K562 (cell line): Measurements from ENCODE around the gene SLC12A3. TPM values are rescaled to one million over a fixed set of nuclear protein-coding genes. Genes with fewer than 3 reads are reported as not detected.
A peak's percentile ranks its signal among the peaks of the same experiment; 100 is the strongest.

Experiments used
- ATAC-seq: fragments of 200-7000 bp; cut with Tn5 transposase; 3 replicates; pipeline ENCODE4 v1.9.1; 2020; ENCODE audit warnings: moderate library complexity
- BruUV-seq: library from RNA; stranded (reverse); fragments of 400-500 nt; replicated peaks from 2 replicates; lab custom pipeline; 2021; lab: Mats Ljungman, UMichigan
- CTCF ChIA-PET: fragments of 300-600 bp; formaldehyde crosslinking; extraction: SDS; loops from one replicate; lab custom pipeline; 2021; ENCODE audit warnings: low intra/inter-chr PET ratio; lab: Yijun Ruan, JAX
- POLR2A ChIA-PET: fragments of 300-600, 350-650 bp; sonication (Branson Sonifier 250); formaldehyde crosslinking; extraction: SDS; loops from one replicate; lab custom pipeline; 2021; ENCODE audit warnings: antibody characterized with exemption, inconsistent platforms; lab: Yijun Ruan, JAX
- DNase-seq, 4 experiments: peaks; one replicate each; pipeline versions ENCODE4 v3.0.0 to v3.0.0-alpha.2; 2011 to 2018; ENCODE audit warnings: low spot score in 3 of 4, mixed read lengths in 3 of 4; ENCODE audit errors: extremely low read depth in 1 of 4
- FAIRE-seq: peaks from 2 replicates; lab custom pipeline; 2011; peaks lifted over from hg19 to GRCh38; lab: Jason Lieb, UNC
- H2AFZ ChIP-seq: 2 replicates; pipeline ENCODE4 v1.6.0; 2011; ENCODE audit warnings: low read depth, low read length, control low read depth, inconsistent platforms
- H3K27ac ChIP-seq: fragments of 200-600 bp; 3 replicates; pipeline ENCODE4 v1.8.0; 2011; ENCODE audit warnings: low read depth, mild to moderate bottlenecking, control low read depth, inconsistent platforms, low read length, moderate library complexity, mixed read lengths; ENCODE audit errors: extremely low read depth
- H3K27me3 ChIP-seq, 2 experiments: fragments of 300-600 bp in 1 of 2; 2 replicates in 1 of 2; 3 replicates in 1 of 2; pipeline versions ENCODE4 v1.6.0 to v1.8.0; 2011; ENCODE audit warnings: inconsistent platforms in 2 of 2, low read length in 2 of 2, mild to moderate bottlenecking in 1 of 2, mixed read lengths in 1 of 2, moderate library complexity in 1 of 2; ENCODE audit not compliant: control insufficient read depth in 2 of 2, insufficient read depth in 2 of 2
- H3K36me3 ChIP-seq: fragments of 300-600 bp; 3 replicates; pipeline ENCODE4 v1.8.0; 2011; ENCODE audit warnings: mild to moderate bottlenecking, low read length, inconsistent platforms; ENCODE audit not compliant: control insufficient read depth, insufficient read depth
- H3K4me1 ChIP-seq, 2 experiments: fragments of 200-600 bp in 1 of 2; replicated peaks in 1 of 2; 2 replicates in 1 of 2; 3 replicates in 1 of 2; pipeline versions ENCODE4 v1.5.1 to v1.8.0; 2011; ENCODE audit warnings: inconsistent platforms in 2 of 2, low read length in 2 of 2, mild to moderate bottlenecking in 1 of 2, mixed read lengths in 1 of 2, moderate library complexity in 1 of 2; ENCODE audit not compliant: control insufficient read depth in 2 of 2, insufficient read depth in 2 of 2
- H3K4me2 ChIP-seq: 2 replicates; pipeline ENCODE4 v1.6.1; 2011; ENCODE audit warnings: low read length, control low read depth, inconsistent platforms, mixed read lengths; ENCODE audit not compliant: insufficient read depth
- H3K4me3 ChIP-seq: fragments of 200-600 bp; sonication (generic), shearing (Covaris generic); 2 replicates; pipeline ENCODE4 v1.5.1; 2016; ENCODE audit warnings: control low read depth, inconsistent platforms
- H3K79me2 ChIP-seq: fragments of 200-600 bp; 3 replicates; pipeline ENCODE4 v1.8.0; 2011; ENCODE audit warnings: low read length, inconsistent platforms; ENCODE audit not compliant: control insufficient read depth, insufficient read depth
- H3K9ac ChIP-seq, 2 experiments: 2 replicates each; pipeline versions ENCODE4 v1.6.0 to v1.6.1; 2011; ENCODE audit warnings: low read depth in 2 of 2, low read length in 2 of 2, control low read depth in 1 of 2, inconsistent platforms in 1 of 2, mild to moderate bottlenecking in 1 of 2, mixed read lengths in 1 of 2; ENCODE audit not compliant: insufficient read depth in 1 of 2
- H3K9me1 ChIP-seq: one replicate; pipeline ENCODE4 v1.6.0; 2011; ENCODE audit warnings: inconsistent platforms, mild to moderate bottlenecking, low read length, moderate library complexity; ENCODE audit not compliant: control insufficient read depth, insufficient read depth
- H3K9me3 ChIP-seq: replicated peaks from 2 replicates; pipeline ENCODE4 v1.5.1; 2011; ENCODE audit warnings: low read depth, low read length, inconsistent platforms; ENCODE audit not compliant: control insufficient read depth, insufficient read depth
- H4K20me1 ChIP-seq: replicated peaks from 2 replicates; pipeline ENCODE4 v1.6.1; 2011; ENCODE audit warnings: low read length, inconsistent platforms, mixed read lengths; ENCODE audit not compliant: control insufficient read depth, insufficient read depth
- POLR2AphosphoS2 ChIP-seq: IDR thresholded peaks from 2 replicates; pipeline ENCODE4 v1.6.1; 2012; ENCODE audit warnings: low read length, improper control_type of control experiment
- RUNX1 ChIP-seq: sonication (generic); IDR thresholded peaks from 2 replicates; pipeline ENCODE4 v1.6.1; 2016; ENCODE audit warnings: antibody characterized with exemption, low read depth
- ZNF655 ChIP-seq: fragments of 250-450 bp; sonication (Bioruptor Pico); IDR thresholded peaks from 2 replicates; pipeline ENCODE4 v1.5.0; 2021
- WGBS: fragments of 100-300 bp; shearing (Covaris generic); methylation state at CpG from one replicate; pipeline ENCODE4 v1.1.6; 2016; ENCODE audit warnings: low coverage, mixed read lengths; ENCODE audit not compliant: insufficient coverage; ENCODE audit errors: missing lambda C conversion rate; 5-methylcytosine and 5-hydroxymethylcytosine counted together
- in situ Hi-C: fragments of 300-500 bp; cut with MboI; formaldehyde crosslinking; loops from 4 replicates; pipeline ENCODE4 v1.15.0; 2018; ENCODE audit warnings: inconsistent platforms, mixed read lengths
- intact Hi-C: fragments of 100-400 bp; cut with micrococcal nuclease; formaldehyde crosslinking; loops from 2 replicates; pipeline ENCODE4 v1.14.2; 2022
- polyA plus RNA-seq, 8 experiments: library from polyadenylated mRNA; depleted of rRNA in 4 of 8; stranded (reverse) in 5 of 8; unstranded in 3 of 8; fragments of >200 nt; fragmentation: Nextera tagmentation in 2 of 8; fragmentation: Illumina TruSeq in 1 of 8; extraction: Ambion mirVana in 2 of 8; extraction: Trizol in 1 of 8; gene quantifications; 2 replicates each; pipeline versions ENCODE4 v1.2.1 to v1.2.3, GENCODE V29; 2011 to 2014; ENCODE audit warnings: inconsistent platforms in 1 of 8, missing spikeins in 1 of 8
- total RNA-seq, 7 experiments: library from RNA; depleted of rRNA in 6 of 7; stranded (reverse); fragments of >200 nt in 6 of 7; fragmentation: Illumina TruSeq in 2 of 7; extraction: Trizol in 2 of 7; gene quantifications; 2 replicates each; pipeline versions ENCODE4 v1.2.1 to v1.2.3, GENCODE V29; 2011 to 2021; ENCODE audit warnings: low replicate concordance in 1 of 7
- TF ChIP-seq, protein P1 (sequence below), 3 experiments: IDR thresholded peaks in 2 of 3; conservative IDR thresholded peaks in 1 of 3; 2 replicates each; pipeline ENCODE4 v1.5.1; 2011 to 2012; ENCODE audit warnings: low read length in 3 of 3, mild to moderate bottlenecking in 3 of 3, control low read depth in 2 of 3, improper control_type of control experiment in 1 of 3, inconsistent platforms in 1 of 3, low read depth in 1 of 3, mixed read lengths in 1 of 3, moderate library complexity in 1 of 3; ENCODE audit not compliant: insufficient read depth in 2 of 3

The SLC12A3 gene
- total and polyA plus RNA-seq, 9 of the 15 experiments (the other 6 are each of a cell fraction or from before 2014, with no cell fraction given), result not detected

DNA sequence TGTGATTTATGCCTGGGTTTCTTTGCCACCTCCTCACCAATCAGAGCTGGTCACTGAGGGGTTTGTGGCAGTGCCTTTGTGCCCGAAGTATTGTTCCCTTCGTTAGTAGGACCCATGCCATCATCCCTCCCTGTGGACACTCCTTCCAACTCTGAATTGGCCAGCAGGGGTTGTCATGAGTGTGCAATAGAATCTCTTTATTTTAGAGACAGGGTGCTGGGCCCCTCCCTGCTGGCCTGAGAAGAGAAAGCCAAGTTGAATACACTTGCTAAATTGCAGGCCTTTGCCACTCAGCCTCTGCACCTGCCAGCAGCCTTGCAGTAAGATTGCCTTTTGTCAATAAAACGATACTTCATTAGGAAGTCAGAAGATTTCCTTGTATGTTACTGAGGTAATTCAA is 40.7 kb upstream of the SLC12A3 start:
- no peaks in the 10 kb centered on the region for H3K79me2 ChIP-seq
- no peaks in the 10 kb centered on the region for H4K20me1 ChIP-seq
- no peaks in the 10 kb centered on the region for H3K4me1 ChIP-seq
- in situ Hi-C loops, result no loop called here
- FAIRE-seq (no peak), DNase-seq (peak in 2 of 4 experiments; percentile 19 to 25), ATAC-seq (peak; percentile 72; the same call in 2 of the 3 replicates)
- H3K36me3 ChIP-seq, result peaks cover 71% of the 10 kb centered on the region; the same call in 2 of the 3 replicates
- H3K4me3 ChIP-seq, result no peak overlapping the region
- 81% methylated on average over 3 of the region's 3 CpGs for WGBS
- intact Hi-C loops, result no loop called here
- TF ChIP-seq, protein P1, sequence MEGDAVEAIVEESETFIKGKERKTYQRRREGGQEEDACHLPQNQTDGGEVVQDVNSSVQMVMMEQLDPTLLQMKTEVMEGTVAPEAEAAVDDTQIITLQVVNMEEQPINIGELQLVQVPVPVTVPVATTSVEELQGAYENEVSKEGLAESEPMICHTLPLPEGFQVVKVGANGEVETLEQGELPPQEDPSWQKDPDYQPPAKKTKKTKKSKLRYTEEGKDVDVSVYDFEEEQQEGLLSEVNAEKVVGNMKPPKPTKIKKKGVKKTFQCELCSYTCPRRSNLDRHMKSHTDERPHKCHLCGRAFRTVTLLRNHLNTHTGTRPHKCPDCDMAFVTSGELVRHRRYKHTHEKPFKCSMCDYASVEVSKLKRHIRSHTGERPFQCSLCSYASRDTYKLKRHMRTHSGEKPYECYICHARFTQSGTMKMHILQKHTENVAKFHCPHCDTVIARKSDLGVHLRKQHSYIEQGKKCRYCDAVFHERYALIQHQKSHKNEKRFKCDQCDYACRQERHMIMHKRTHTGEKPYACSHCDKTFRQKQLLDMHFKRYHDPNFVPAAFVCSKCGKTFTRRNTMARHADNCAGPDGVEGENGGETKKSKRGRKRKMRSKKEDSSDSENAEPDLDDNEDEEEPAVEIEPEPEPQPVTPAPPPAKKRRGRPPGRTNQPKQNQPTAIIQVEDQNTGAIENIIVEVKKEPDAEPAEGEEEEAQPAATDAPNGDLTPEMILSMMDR (IDR thresholded peaks at IDR 0.05 in 2 of 3, conservative IDR thresholded peaks at IDR 0.05 in 1 of 3; ENCODE audit: insufficient read depth in 2 of 3, low read depth in 1 of 3, low read length in 3 of 3), result peak; percentile 16 to 34 (median 20); a peak in 3 of 6 replicates
- TF ChIP-seq ZNF655 (CRISPR knock-in tag), result no peak
- TF ChIP-seq POLR2AphosphoS2, result no peak
- no peak for TF ChIP-seq RUNX1
- H3K27ac ChIP-seq, result no peak overlapping the region
- ChIA-PET CTCF (no interaction called here), POLR2A (no interaction called here)
- BruUV-seq, result no TSS peak
- H3K9me1 ChIP-seq, result no peaks in the 10 kb centered on the region
- H2AFZ ChIP-seq, result no peak overlapping the region
- no peaks in the 10 kb centered on the region for H3K27me3 ChIP-seq
- H3K9me3 ChIP-seq, result no peaks in the 10 kb centered on the region
- no peak overlapping the region for H3K4me2 ChIP-seq
- no peak overlapping the region for H3K9ac ChIP-seq
